Activated T-cell treated with anti-CD3 and anti-CD28 coated beads, Interleukin-2, amount 50 U/mL, for 24 hours (primary cell): Measurements from ENCODE around the gene DHRS12.

ENCODE experiments used
- DNase-seq: peaks from one replicate; pipeline ENCODE4 v3.0.0-alpha.2; 2020
- H3K27ac Mint-ChIP-seq: 2 replicates; pipeline ENCODE4 v1.8.0; 2020; ENCODE audit warnings: mild to moderate bottlenecking, mixed read lengths
- H3K27me3 Mint-ChIP-seq: 2 replicates; pipeline ENCODE4 v1.8.0; 2020; ENCODE audit warnings: mixed read lengths
- H3K36me3 Mint-ChIP-seq: 2 replicates; pipeline ENCODE4 v1.8.0; 2020; ENCODE audit warnings: low read depth, mixed read lengths
- H3K4me1 Mint-ChIP-seq: 2 replicates; pipeline ENCODE4 v1.8.0; 2020; ENCODE audit warnings: low read depth, mixed read lengths
- H3K4me3 Mint-ChIP-seq: 2 replicates; pipeline ENCODE4 v1.8.0; 2020; ENCODE audit warnings: mild to moderate bottlenecking, moderate library complexity, mixed read lengths
- H3K9me3 Mint-ChIP-seq: 2 replicates; pipeline ENCODE4 v1.8.0; 2020; ENCODE audit warnings: mixed read lengths

Gene DHRS12

GRCh38 chr13:51803422-51804294 is at the start of gene DHRS12:
Gene DHRS12 (minus strand): TSS chr13:51804163. CDS start chr13:51799659, 4,504 bp downstream.
- peak; percentile 89 for DNase-seq
- peaks cover 13% of the 10 kb centered on the region for H3K36me3 Mint-ChIP-seq
- H3K27ac Mint-ChIP-seq: peak within 1 kb of the TSS; percentile 100
- H3K9me3 Mint-ChIP-seq: no peaks in the 10 kb centered on the region
- peaks cover 64% of the 10 kb centered on the region for H3K4me1 Mint-ChIP-seq
- no peaks in the 10 kb centered on the region for H3K27me3 Mint-ChIP-seq
- H3K4me3 Mint-ChIP-seq: peak within 1 kb of the TSS; percentile 85

GRCh38 chr13:51849145-51850101 is 45.5 kb upstream of the DHRS12 start:
- Mint-ChIP-seq H3K27me3 (peaks cover 9% of the 10 kb centered on the region), H3K36me3 (no peaks in the 10 kb centered on the region), H3K9me3 (no peaks in the 10 kb centered on the region), H3K27ac (no peak overlapping the region), H3K4me3 (no peak overlapping the region), H3K4me1 (peaks cover 19% of the 10 kb centered on the region)
- peak; percentile 60 for DNase-seq

- H3K36me3 Mint-ChIP-seq: no peaks in the 10 kb centered on the region
- no peak overlapping the region for H3K4me3 Mint-ChIP-seq
- DNase-seq: no peak
- H3K9me3 Mint-ChIP-seq: no peaks in the 10 kb centered on the region
- peaks cover 20% of the 10 kb centered on the region for H3K4me1 Mint-ChIP-seq
- peaks cover 13% of the 10 kb centered on the region for H3K27me3 Mint-ChIP-seq
- H3K27ac Mint-ChIP-seq: no peak overlapping the region
Observed at GRCh38 chr13:51848674-51849073, 44.7 kb upstream of the DHRS12 start.

GRCh38 chr13:51846756-51847155 is 42.8 kb upstream of the DHRS12 start:
- no peak for DNase-seq
- Mint-ChIP-seq H3K4me1 (peaks cover 20% of the 10 kb centered on the region), H3K4me3 (no peak overlapping the region), H3K27ac (no peak overlapping the region), H3K9me3 (no peaks in the 10 kb centered on the region), H3K27me3 (peaks cover 13% of the 10 kb centered on the region), H3K36me3 (no peaks in the 10 kb centered on the region)

- Mint-ChIP-seq H3K4me3 (no peak overlapping the region), H3K27ac (no peak overlapping the region), H3K4me1 (peaks cover 20% of the 10 kb centered on the region), H3K36me3 (no peaks in the 10 kb centered on the region), H3K27me3 (peaks cover 12% of the 10 kb centered on the region), H3K9me3 (no peaks in the 10 kb centered on the region)
- no peak for DNase-seq
Observed at GRCh38 chr13:51845574-51846318, 41.8 kb upstream of the DHRS12 start.

- H3K4me1 Mint-ChIP-seq: peaks cover 20% of the 10 kb centered on the region
- no peak within 1 kb of the TSS for H3K27ac Mint-ChIP-seq
- DNase-seq: peak; percentile 79
- H3K4me3 Mint-ChIP-seq: peak within 1 kb of the TSS; percentile 35
- peaks cover 12% of the 10 kb centered on the region for H3K27me3 Mint-ChIP-seq
- H3K36me3 Mint-ChIP-seq: no peaks in the 10 kb centered on the region
- H3K9me3 Mint-ChIP-seq: no peaks in the 10 kb centered on the region
Observed at GRCh38 chr13:51844862-51845573, 41.1 kb upstream of the DHRS12 start, which contains the start of gene TMEM272. Gene TMEM272 (minus strand): TSS chr13:51845177. CDS start chr13:51838530, 6,647 bp downstream.

- no peaks in the 10 kb centered on the region for H3K36me3 Mint-ChIP-seq
- peaks cover 12% of the 10 kb centered on the region for H3K27me3 Mint-ChIP-seq
- H3K9me3 Mint-ChIP-seq: no peaks in the 10 kb centered on the region
- no peak overlapping the region for H3K4me3 Mint-ChIP-seq
- no peak for DNase-seq
- H3K4me1 Mint-ChIP-seq: peaks cover 18% of the 10 kb centered on the region
- H3K27ac Mint-ChIP-seq: no peak overlapping the region
Observed at GRCh38 chr13:51843529-51843928, 39.6 kb upstream of the DHRS12 start.

GRCh38 chr13:51841732-51842131 is 37.8 kb upstream of the DHRS12 start:
- no peaks in the 10 kb centered on the region for H3K9me3 Mint-ChIP-seq
- no peak overlapping the region for H3K4me3 Mint-ChIP-seq
- H3K36me3 Mint-ChIP-seq: no peaks in the 10 kb centered on the region
- no peak for DNase-seq
- H3K27ac Mint-ChIP-seq: no peak overlapping the region
- peaks cover 12% of the 10 kb centered on the region for H3K27me3 Mint-ChIP-seq
- peaks cover 31% of the 10 kb centered on the region for H3K4me1 Mint-ChIP-seq

GRCh38 chr13:51840917-51841316 is 37.0 kb upstream of the DHRS12 start:
- DNase-seq: no peak
- Mint-ChIP-seq H3K4me3 (no peak overlapping the region), H3K4me1 (peaks cover 33% of the 10 kb centered on the region), H3K27me3 (peaks cover 12% of the 10 kb centered on the region), H3K27ac (no peak overlapping the region), H3K36me3 (no peaks in the 10 kb centered on the region), H3K9me3 (no peaks in the 10 kb centered on the region)

GRCh38 chr13:51839711-51840540 is 36.0 kb upstream of the DHRS12 start:
- no peak for DNase-seq
- peaks cover 12% of the 10 kb centered on the region for H3K27me3 Mint-ChIP-seq
- H3K27ac Mint-ChIP-seq: no peak overlapping the region
- H3K4me1 Mint-ChIP-seq: peaks cover 28% of the 10 kb centered on the region
- no peak overlapping the region for H3K4me3 Mint-ChIP-seq
- H3K9me3 Mint-ChIP-seq: no peaks in the 10 kb centered on the region
- no peaks in the 10 kb centered on the region for H3K36me3 Mint-ChIP-seq

GRCh38 chr13:51838240-51838846 is 34.4 kb upstream of the DHRS12 start:
- H3K9me3 Mint-ChIP-seq: no peaks in the 10 kb centered on the region
- H3K4me3 Mint-ChIP-seq: no peak overlapping the region
- no peaks in the 10 kb centered on the region for H3K36me3 Mint-ChIP-seq
- peaks cover 2% of the 10 kb centered on the region for H3K27me3 Mint-ChIP-seq
- H3K4me1 Mint-ChIP-seq: peaks cover 22% of the 10 kb centered on the region
- DNase-seq: no peak
- H3K27ac Mint-ChIP-seq: peak overlapping the region; percentile 56

GRCh38 chr13:51837016-51837415 is 33.1 kb upstream of the DHRS12 start:
- no peak overlapping the region for H3K27ac Mint-ChIP-seq
- H3K36me3 Mint-ChIP-seq: no peaks in the 10 kb centered on the region
- H3K4me3 Mint-ChIP-seq: no peak overlapping the region
- peaks cover 29% of the 10 kb centered on the region for H3K4me1 Mint-ChIP-seq
- H3K27me3 Mint-ChIP-seq: peaks cover 2% of the 10 kb centered on the region
- no peaks in the 10 kb centered on the region for H3K9me3 Mint-ChIP-seq
- no peak for DNase-seq
